HepG2 (cell line): ENCODE data around the gene DEFB124. TPM values are rescaled to one million over a fixed set of nuclear protein-coding genes. Genes with fewer than 3 reads are reported as not detected.

Source experiments
- ARID4A ChIP-seq: sonication (generic); formaldehyde crosslinking; IDR thresholded peaks from 2 replicates; pipeline ENCODE4 v1.5.0; 2020; ENCODE audit warnings: mild to moderate bottlenecking, missing genetic modification reagents, borderline replicate concordance
- ARID5B ChIP-seq: IDR thresholded peaks from 2 replicates; pipeline ENCODE4 v1.4.0; 2020; ENCODE audit warnings: mild to moderate bottlenecking, missing genetic modification reagents
- BORCS8-MEF2B ChIP-seq: sonication (generic); formaldehyde crosslinking; IDR thresholded peaks from 2 replicates; pipeline ENCODE4 v1.8.0; 2022; ENCODE audit warnings: mild to moderate bottlenecking, missing genetic modification reagents
- FOXA3 ChIP-seq: IDR thresholded peaks from 2 replicates; pipeline ENCODE4 v1.6.1; 2016; ENCODE audit warnings: missing genetic modification reagents, missing compliant biosample characterization
- FOXO4 ChIP-seq: sonication (generic); formaldehyde crosslinking; conservative IDR thresholded peaks from 2 replicates; pipeline ENCODE4 v1.8.1; 2023; ENCODE audit warnings: missing genetic modification reagents
- IRX3 ChIP-seq: sonication (generic); formaldehyde crosslinking; IDR thresholded peaks from 2 replicates; pipeline ENCODE4 v1.8.1; 2023; ENCODE audit warnings: mild to moderate bottlenecking, low read depth, missing genetic modification reagents, borderline replicate concordance
- MBNL3 ChIP-seq: fragments of 250-450 bp; sonication (Bioruptor Pico); conservative IDR thresholded peaks from 2 replicates; pipeline ENCODE4 v1.8.0; 2022; ENCODE audit warnings: mild to moderate bottlenecking, inconsistent platforms
- SAP130 ChIP-seq: IDR thresholded peaks from 2 replicates; pipeline ENCODE4 v1.6.1; 2016; ENCODE audit warnings: low read depth
- SIX1 ChIP-seq: sonication (generic); formaldehyde crosslinking; IDR thresholded peaks from 2 replicates; pipeline ENCODE4 v1.4.0; 2020; ENCODE audit warnings: missing genetic modification reagents, borderline replicate concordance
- SNRNP70 ChIP-seq: fragments of 200-400 bp; formaldehyde crosslinking; IDR thresholded peaks from 2 replicates; pipeline ENCODE4 v1.6.1; 2017; ENCODE audit warnings: mild to moderate bottlenecking, low read depth, low read length, moderate library complexity
- TFDP2 ChIP-seq: sonication (generic); formaldehyde crosslinking; IDR thresholded peaks from 2 replicates; pipeline ENCODE4 v1.4.0; 2020; ENCODE audit warnings: missing genetic modification reagents
- ZMYM4 ChIP-seq: sonication (generic); formaldehyde crosslinking; IDR thresholded peaks from 2 replicates; pipeline ENCODE4 v1.8.1; 2023; ENCODE audit warnings: mild to moderate bottlenecking, missing genetic modification reagents
- ZNF280B ChIP-seq: sonication (generic); formaldehyde crosslinking; IDR thresholded peaks from 2 replicates; pipeline ENCODE4 v1.5.0; 2020; ENCODE audit warnings: missing genetic modification reagents, mild to moderate bottlenecking, borderline replicate concordance
- ZNF446 ChIP-seq: sonication (generic); formaldehyde crosslinking; IDR thresholded peaks from 2 replicates; pipeline ENCODE4 v1.5.0; 2020; ENCODE audit warnings: mild to moderate bottlenecking, missing genetic modification reagents
- ZNF605 ChIP-seq: sonication (generic); formaldehyde crosslinking; IDR thresholded peaks from 2 replicates; pipeline ENCODE4 v1.8.0; 2022; ENCODE audit warnings: mild to moderate bottlenecking, missing genetic modification reagents
- ZSCAN31 ChIP-seq: sonication (generic); formaldehyde crosslinking; IDR thresholded peaks from 2 replicates; pipeline ENCODE4 v1.5.0; 2020; ENCODE audit warnings: low read depth, mild to moderate bottlenecking, missing genetic modification reagents
- polyA plus RNA-seq, 8 experiments: library from polyadenylated mRNA; depleted of rRNA in 3 of 8; stranded (reverse) in 7 of 8; unstranded in 1 of 8; fragments of >200 nt; fragmentation: Illumina TruSeq in 4 of 8; extraction: Trizol in 4 of 8; gene quantifications; 2 replicates each; pipeline versions ENCODE4 v1.2.1 to v1.2.3, GENCODE V29; 2011 to 2016; ENCODE audit warnings: low read depth in 4 of 8, missing spikeins in 1 of 8, mixed read lengths in 1 of 8; ENCODE audit not compliant: insufficient read depth in 1 of 8
- total RNA-seq, 5 experiments: library from RNA; depleted of rRNA; stranded (reverse); fragments of >200 nt; fragmentation: Illumina TruSeq; extraction: Trizol; gene quantifications; 2 replicates each; pipeline ENCODE4 v1.2.3, GENCODE V29; 2016; ENCODE audit warnings: low read depth in 1 of 5

DEFB124 gene
- total and polyA plus RNA-seq, 2 of the 13 experiments (the other 11 are each of a cell fraction or from before 2014, with no cell fraction given) = not detected

- TF ChIP-seq SNRNP70 (no peak), ZNF280B (peak; percentile 80; the same call in 1 of the 2 replicates), ZNF605 (no peak), BORCS8-MEF2B (no peak), MBNL3 (CRISPR knock-in tag) (no peak), SAP130 (CRISPR knock-in tag) (peak; percentile 80), SIX1 (no peak), IRX3 (CRISPR knock-in tag) (no peak), ARID4A (peak; percentile 59; the same call in 1 of the 2 replicates), FOXO4 (no peak), ZNF446 (CRISPR knock-in tag) (no peak), FOXA3 (CRISPR knock-in tag) (peak; percentile 78), ARID5B (CRISPR knock-in tag) (0 out of 2 replicates have a peak, but pooled peaks have one; percentile 24), ZMYM4 (CRISPR knock-in tag) (peak; percentile 69; the same call in 1 of the 2 replicates), ZSCAN31 (CRISPR knock-in tag) (no peak), TFDP2 (CRISPR knock-in tag) (no peak)
These were observed 42.4 kb upstream of the DEFB124 start (continued) for GRCh38 chr20:31517373-31517772.
